Measurements from ENCODE around the gene DLGAP1. TPM values are rescaled to one million over a fixed set of nuclear protein-coding genes. Genes with fewer than 3 reads are reported as not detected.

Gene DLGAP1
- total and polyA plus RNA-seq, 2 experiments from 2014 or later = 17.0 to 48.5 TPM

DNA sequence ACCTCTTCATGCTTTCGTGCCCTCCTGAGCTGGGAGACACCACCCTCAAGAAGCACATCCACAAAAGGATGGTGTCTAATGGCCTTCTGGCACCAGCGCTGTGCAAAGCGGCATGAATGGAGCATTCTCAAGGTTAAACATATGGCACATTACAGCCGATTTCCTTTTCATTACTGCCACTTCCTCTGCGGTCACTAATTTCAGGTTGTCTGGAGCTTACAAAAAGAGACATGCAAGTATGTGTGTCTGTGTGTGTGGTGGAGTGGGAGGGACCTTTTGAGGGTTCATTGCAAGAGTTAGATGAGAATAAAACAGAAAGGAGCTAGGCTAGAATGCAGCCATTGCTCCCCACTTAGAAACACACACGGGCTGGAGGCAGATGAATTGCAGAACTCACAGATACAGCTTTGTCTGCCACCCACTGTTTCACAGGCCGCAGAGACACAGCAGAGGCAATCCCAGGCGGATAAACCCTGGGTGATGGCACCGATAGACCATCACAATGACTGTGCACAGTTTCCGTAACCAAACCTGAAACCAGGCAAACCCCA lies 929.2 kb downstream of the DLGAP1 start:
- ATAC-seq (peak; percentile 16), DNase-seq (ENCODE audit: low spot score) (no peak)
- no peaks in the 10 kb centered on the region for H3K36me3 ChIP-seq (ENCODE audit: insufficient read depth)
- H3K27ac ChIP-seq (ENCODE audit: low read depth) = peak overlapping the region; percentile 84
- Mint-ChIP-seq H3K4me1 (peaks cover 37% of the 10 kb centered on the region), H3K27ac (peak overlapping the region; percentile 49; the same call in 1 of the 2 replicates), H3K4me3 (no peak overlapping the region), H3K36me3 (ENCODE audit: low read depth) (peaks cover 9% of the 10 kb centered on the region; the same call in 2 of the 3 replicates), H3K27me3 (ENCODE audit: insufficient read depth, low read depth, poor library complexity) (peaks cover 2% of the 10 kb centered on the region), H3K9me3 (peaks cover 12% of the 10 kb centered on the region)
- no peaks in the 10 kb centered on the region for H3K79me2 ChIP-seq (replicated peaks; ENCODE audit: insufficient read depth)
- no peaks in the 10 kb centered on the region for H3K9me2 ChIP-seq (ENCODE audit: insufficient read depth)
- H3K27me3 ChIP-seq (ENCODE audit: insufficient read depth) = no peaks in the 10 kb centered on the region
- peak overlapping the region; percentile 15 for H2AFZ ChIP-seq
- no peak overlapping the region for H3K4me3 ChIP-seq
- H4K20me1 ChIP-seq (replicated peaks; ENCODE audit: insufficient read depth) = no peaks in the 10 kb centered on the region
- peaks cover 30% of the 10 kb centered on the region for H3K4me1 ChIP-seq (ENCODE audit: insufficient read depth)
- 0 out of 2 replicates have a peak overlapping the region, but pooled peaks have one; percentile 1 for H3K4me2 ChIP-seq
- no peaks in the 10 kb centered on the region for H3F3A ChIP-seq (replicated peaks; ENCODE audit: low read depth)
- no peak for TF ChIP-seq POLR2AphosphoS5 (IDR thresholded peaks at IDR 0.05; ENCODE audit: low read depth)
- TF ChIP-seq ZNF114 (CRISPR knock-in tag; IDR thresholded peaks at IDR 0.05) = no peak
- TF ChIP-seq NANOG (IDR thresholded peaks at IDR 0.05; ENCODE audit: borderline replicate concordance) = no peak
- TF ChIP-seq, protein P1, sequence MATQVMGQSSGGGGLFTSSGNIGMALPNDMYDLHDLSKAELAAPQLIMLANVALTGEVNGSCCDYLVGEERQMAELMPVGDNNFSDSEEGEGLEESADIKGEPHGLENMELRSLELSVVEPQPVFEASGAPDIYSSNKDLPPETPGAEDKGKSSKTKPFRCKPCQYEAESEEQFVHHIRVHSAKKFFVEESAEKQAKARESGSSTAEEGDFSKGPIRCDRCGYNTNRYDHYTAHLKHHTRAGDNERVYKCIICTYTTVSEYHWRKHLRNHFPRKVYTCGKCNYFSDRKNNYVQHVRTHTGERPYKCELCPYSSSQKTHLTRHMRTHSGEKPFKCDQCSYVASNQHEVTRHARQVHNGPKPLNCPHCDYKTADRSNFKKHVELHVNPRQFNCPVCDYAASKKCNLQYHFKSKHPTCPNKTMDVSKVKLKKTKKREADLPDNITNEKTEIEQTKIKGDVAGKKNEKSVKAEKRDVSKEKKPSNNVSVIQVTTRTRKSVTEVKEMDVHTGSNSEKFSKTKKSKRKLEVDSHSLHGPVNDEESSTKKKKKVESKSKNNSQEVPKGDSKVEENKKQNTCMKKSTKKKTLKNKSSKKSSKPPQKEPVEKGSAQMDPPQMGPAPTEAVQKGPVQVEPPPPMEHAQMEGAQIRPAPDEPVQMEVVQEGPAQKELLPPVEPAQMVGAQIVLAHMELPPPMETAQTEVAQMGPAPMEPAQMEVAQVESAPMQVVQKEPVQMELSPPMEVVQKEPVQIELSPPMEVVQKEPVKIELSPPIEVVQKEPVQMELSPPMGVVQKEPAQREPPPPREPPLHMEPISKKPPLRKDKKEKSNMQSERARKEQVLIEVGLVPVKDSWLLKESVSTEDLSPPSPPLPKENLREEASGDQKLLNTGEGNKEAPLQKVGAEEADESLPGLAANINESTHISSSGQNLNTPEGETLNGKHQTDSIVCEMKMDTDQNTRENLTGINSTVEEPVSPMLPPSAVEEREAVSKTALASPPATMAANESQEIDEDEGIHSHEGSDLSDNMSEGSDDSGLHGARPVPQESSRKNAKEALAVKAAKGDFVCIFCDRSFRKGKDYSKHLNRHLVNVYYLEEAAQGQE (IDR thresholded peaks at IDR 0.05; ENCODE audit: unreplicated experiment) = no peak
- TF ChIP-seq, protein P2, sequence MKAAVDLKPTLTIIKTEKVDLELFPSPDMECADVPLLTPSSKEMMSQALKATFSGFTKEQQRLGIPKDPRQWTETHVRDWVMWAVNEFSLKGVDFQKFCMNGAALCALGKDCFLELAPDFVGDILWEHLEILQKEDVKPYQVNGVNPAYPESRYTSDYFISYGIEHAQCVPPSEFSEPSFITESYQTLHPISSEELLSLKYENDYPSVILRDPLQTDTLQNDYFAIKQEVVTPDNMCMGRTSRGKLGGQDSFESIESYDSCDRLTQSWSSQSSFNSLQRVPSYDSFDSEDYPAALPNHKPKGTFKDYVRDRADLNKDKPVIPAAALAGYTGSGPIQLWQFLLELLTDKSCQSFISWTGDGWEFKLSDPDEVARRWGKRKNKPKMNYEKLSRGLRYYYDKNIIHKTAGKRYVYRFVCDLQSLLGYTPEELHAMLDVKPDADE (IDR thresholded peaks at IDR 0.05) = no peak

- H3K4me1 ChIP-seq (ENCODE audit: insufficient read depth) = peaks cover 35% of the 10 kb centered on the region
- peaks cover 12% of the 10 kb centered on the region for H3K9me3 Mint-ChIP-seq
- H2AFZ ChIP-seq = no peak overlapping the region
- peaks cover 2% of the 10 kb centered on the region for H3K27me3 Mint-ChIP-seq (ENCODE audit: insufficient read depth, low read depth, poor library complexity)
- H3K4me3 Mint-ChIP-seq = no peak overlapping the region
- H3F3A ChIP-seq (replicated peaks; ENCODE audit: low read depth) = no peaks in the 10 kb centered on the region
- no peaks in the 10 kb centered on the region for H3K9me2 ChIP-seq (ENCODE audit: insufficient read depth)
- no peak overlapping the region for H3K4me3 ChIP-seq
- no peaks in the 10 kb centered on the region for H3K36me3 ChIP-seq (ENCODE audit: insufficient read depth)
- H3K27ac Mint-ChIP-seq = no peak overlapping the region
- no peaks in the 10 kb centered on the region for H4K20me1 ChIP-seq (replicated peaks; ENCODE audit: insufficient read depth)
- no peak overlapping the region for H3K27ac ChIP-seq (ENCODE audit: low read depth)
- peaks cover 9% of the 10 kb centered on the region; the same call in 2 of the 3 replicates for H3K36me3 Mint-ChIP-seq (ENCODE audit: low read depth)
- ATAC-seq (no peak), DNase-seq (ENCODE audit: low spot score) (no peak)
- H3K79me2 ChIP-seq (replicated peaks; ENCODE audit: insufficient read depth) = no peaks in the 10 kb centered on the region
- no peaks in the 10 kb centered on the region for H3K27me3 ChIP-seq (ENCODE audit: insufficient read depth)
- H3K4me1 Mint-ChIP-seq = peaks cover 46% of the 10 kb centered on the region
- H3K4me2 ChIP-seq = no peak overlapping the region
- TF ChIP-seq ZNF331 (CRISPR knock-in tag; IDR thresholded peaks at IDR 0.05; ENCODE audit: low read depth) (no peak), POLR2AphosphoS5 (IDR thresholded peaks at IDR 0.05; ENCODE audit: low read depth) (no peak), EZH2 (IDR thresholded peaks at IDR 0.05; ENCODE audit: low read depth, unreplicated experiment) (no peak), NANOG (IDR thresholded peaks at IDR 0.05; ENCODE audit: borderline replicate concordance) (no peak), JUNB (IDR thresholded peaks at IDR 0.05; ENCODE audit: unreplicated experiment) (no peak), ZNF114 (CRISPR knock-in tag; IDR thresholded peaks at IDR 0.05) (no peak), CTCF (conservative IDR thresholded peaks at IDR 0.05; ENCODE audit: low read depth in 2 of 2) (no peak), STAT1 (IDR thresholded peaks at IDR 0.05; ENCODE audit: unreplicated experiment) (no peak), CREB1 (CRISPR knock-in tag; IDR thresholded peaks at IDR 0.05; ENCODE audit: low read depth) (no peak)
- TF ChIP-seq, protein P2 (IDR thresholded peaks at IDR 0.05) = no peak
- TF ChIP-seq, protein P1 (IDR thresholded peaks at IDR 0.05; ENCODE audit: unreplicated experiment) = no peak
These were observed 930.4 kb downstream of the DLGAP1 start for GRCh38 chr18:3524706-3525105.

Measured in GM23338 (cell line).